Testis (tissue), 2 donors: ENCODE data around the gene DDHD1.

Experiments
- CTCF ChIP-seq, 3 experiments: fragments of 450-650 bp in 2 of 3; fragments of 200-600 bp in 1 of 3; sonication (generic) in 1 of 3; IDR thresholded peaks; one replicate each; pipeline ENCODE4 v1.5.1; 2016 to 2019; ENCODE audit warnings: antibody characterized with exemption in 3 of 3, mild to moderate bottlenecking in 2 of 3, moderate library complexity in 1 of 3
- POLR2A ChIP-seq: fragments of 450-650 bp; IDR thresholded peaks from one replicate; pipeline ENCODE4 v1.6.1; 2017; ENCODE audit warnings: antibody characterized with exemption, mild to moderate bottlenecking, moderate library complexity

GRCh38 chr14:53168786-53169185 is 15.7 kb upstream of the DDHD1 start:
- TF ChIP-seq CTCF (IDR thresholded peaks at IDR 0.05) (no peak), POLR2A (no peak)
